NT2/D1 (cell line): Measurements from ENCODE around the gene SFXN4.

ENCODE experiments used
- SUZ12 ChIP-seq: IDR thresholded peaks from 2 replicates; pipeline ENCODE4 v1.6.1; 2011; ENCODE audit not compliant: insufficient read length, insufficient read depth; ENCODE audit errors: extremely low read depth
- ZNF274 ChIP-seq: IDR thresholded peaks from 2 replicates; pipeline ENCODE4 v1.6.1; 2011; ENCODE audit warnings: mild to moderate bottlenecking, low read depth, low read length

DNA sequence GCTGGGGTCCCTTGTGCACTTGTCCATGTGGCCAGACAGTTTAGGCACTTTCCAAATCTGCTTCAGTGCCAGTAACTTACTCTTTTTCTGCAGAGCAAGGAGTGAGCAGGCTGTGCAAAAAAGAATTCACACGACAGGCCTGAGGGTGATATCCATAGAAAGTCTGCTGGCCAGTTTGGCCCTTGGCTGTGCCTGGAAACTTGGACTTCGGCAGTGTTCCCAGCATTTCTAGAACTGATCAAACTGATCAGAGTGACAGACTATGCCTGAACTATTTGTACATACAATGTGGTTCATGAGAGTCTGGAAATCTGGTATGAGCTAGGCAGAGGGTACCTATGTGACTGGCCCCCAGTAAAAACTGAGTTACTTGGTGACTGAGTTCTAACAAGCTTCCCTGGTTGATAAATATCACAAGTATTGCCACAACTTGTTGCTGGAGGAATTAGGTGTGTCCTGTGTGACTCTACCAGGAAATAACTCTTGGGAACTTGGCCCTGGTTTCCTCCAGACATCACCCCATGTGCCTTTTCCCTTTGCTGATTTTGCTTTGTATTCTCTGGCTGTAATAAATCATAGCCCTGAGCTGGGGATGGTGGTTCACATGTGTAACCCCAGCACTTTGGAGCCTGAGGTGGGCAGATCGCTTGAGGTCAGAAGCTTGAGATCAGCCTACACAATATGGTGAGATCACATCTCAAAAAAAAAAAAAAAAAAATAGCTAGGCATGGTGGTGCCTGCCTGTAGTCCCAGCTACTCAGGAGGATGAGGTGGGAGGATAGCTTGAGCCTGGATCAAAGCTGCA lies 64.9 kb downstream of the SFXN4 start:
- no peak for TF ChIP-seq ZNF274
- TF ChIP-seq SUZ12, result no peak
